ENCODE results near the gene DCANP1. TPM values are rescaled to one million over a fixed set of nuclear protein-coding genes. Genes with fewer than 3 reads are reported as not detected.

Gene DCANP1
- total RNA-seq, 3 donors from 2014 or later: not detected

GRCh38 chr5:135397084-135397483 is 50.1 kb downstream of the DCANP1 start:
- no peak for DNase-seq
- intact Hi-C loops (cut with DNase I, micrococcal nuclease): no loop called here
- ATAC-seq: no peak
- H3K4me1 ChIP-seq (ENCODE audit: low read depth): peaks cover 30% of the 10 kb centered on the region
- H3K9me3 ChIP-seq: no peaks in the 10 kb centered on the region
- TF ChIP-seq CTCF (IDR thresholded peaks at IDR 0.05): no peak
- H3K4me3 ChIP-seq: no peak overlapping the region
- no peaks in the 10 kb centered on the region for H3K36me3 ChIP-seq (ENCODE audit: low read depth)

- H3K36me3 ChIP-seq (ENCODE audit: low read depth): no peaks in the 10 kb centered on the region
- ATAC-seq: no peak
- H3K4me1 ChIP-seq (ENCODE audit: low read depth): peaks cover 34% of the 10 kb centered on the region
- no peak for DNase-seq
- H3K4me3 ChIP-seq: no peak overlapping the region
- intact Hi-C loops (cut with DNase I, micrococcal nuclease): no loop called here
- no peak for TF ChIP-seq CTCF (IDR thresholded peaks at IDR 0.05)
- H3K9me3 ChIP-seq: no peaks in the 10 kb centered on the region
Observed at GRCh38 chr5:135396459-135397055, 50.6 kb downstream of the DCANP1 start.

DNA sequence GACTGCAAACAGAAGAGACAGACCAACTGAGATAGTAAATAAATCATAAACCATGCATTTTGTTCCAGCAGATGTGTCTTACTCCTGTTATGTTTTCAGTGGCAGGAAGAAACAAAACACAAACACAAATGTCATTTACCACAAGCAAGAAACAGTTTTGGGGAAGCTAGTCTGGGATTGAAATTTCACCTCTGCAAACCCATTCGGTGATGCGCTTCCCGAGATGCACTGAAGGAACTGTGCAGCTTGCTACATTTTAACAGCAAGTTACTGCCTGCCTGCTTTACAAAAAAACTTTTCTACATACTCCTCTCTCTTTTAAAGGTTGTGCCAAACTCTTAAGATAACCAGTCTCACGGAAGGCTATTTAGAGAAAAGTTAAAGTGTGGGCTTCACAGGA is 51.3 kb downstream of the DCANP1 start:
- no peak for TF ChIP-seq CTCF (IDR thresholded peaks at IDR 0.05)
- no peak overlapping the region for H3K4me3 ChIP-seq
- H3K4me1 ChIP-seq (ENCODE audit: low read depth): peaks cover 34% of the 10 kb centered on the region
- no peaks in the 10 kb centered on the region for H3K9me3 ChIP-seq
- no peak for DNase-seq
- intact Hi-C loops (cut with DNase I, micrococcal nuclease): no loop called here
- no peaks in the 10 kb centered on the region for H3K36me3 ChIP-seq (ENCODE audit: low read depth)
- ATAC-seq: no peak

DNA sequence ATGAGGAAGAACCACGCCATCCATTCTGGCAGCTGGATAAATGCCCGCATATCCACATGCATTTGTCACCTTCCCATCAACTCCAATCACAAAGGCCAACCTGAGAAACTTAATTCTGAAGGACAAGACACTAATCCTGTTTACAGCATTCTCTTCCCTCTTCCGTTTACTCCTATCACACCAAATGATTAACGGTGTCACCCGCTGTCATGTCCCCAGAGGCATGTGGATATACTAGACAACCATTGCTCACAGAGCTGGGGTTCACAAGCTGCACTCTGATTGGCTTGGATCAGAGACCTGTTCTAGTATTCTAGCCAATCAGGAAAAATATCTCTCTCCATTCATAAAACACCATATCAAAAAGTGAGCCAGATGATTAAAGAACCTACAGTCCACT is 51.7 kb downstream of the DCANP1 start:
- no peak for DNase-seq
- TF ChIP-seq CTCF (IDR thresholded peaks at IDR 0.05): no peak
- peaks cover 34% of the 10 kb centered on the region for H3K4me1 ChIP-seq (ENCODE audit: low read depth)
- no peak overlapping the region for H3K4me3 ChIP-seq
- no peaks in the 10 kb centered on the region for H3K36me3 ChIP-seq (ENCODE audit: low read depth)
- no peak for ATAC-seq
- H3K9me3 ChIP-seq: no peaks in the 10 kb centered on the region
- intact Hi-C loops (cut with DNase I, micrococcal nuclease): no loop called here

Other genes with a start within 250 kb of the DCANP1 start
- gene MACROH2A1, start 48.1 kb downstream of the DCANP1 start, total RNA-seq: 100 to 1,000 TPM; 170 to 255 (median 243) TPM
- gene TIFAB, start 5.0 kb upstream of the DCANP1 start, total RNA-seq: under 1 TPM; 0.28 to 0.36 (median 0.29) TPM
- gene NEUROG1, start 88.6 kb upstream of the DCANP1 start, total RNA-seq: not detected
- gene CXCL14, start 131.6 kb upstream of the DCANP1 start, total RNA-seq: 10 to 100 TPM; 16.7 to 61.6 (median 24.2) TPM